ENCODE data around the gene FXYD7.

The FXYD7 gene

GRCh38 chr19:35136231-35136630, 6.8 kb upstream of the FXYD7 start:
- H3K9ac ChIP-seq (ENCODE audit: low read length in 5 of 5), result no peak overlapping the region

GRCh38 chr19:35136977-35137702, 5.9 kb upstream of the FXYD7 start:
- Histone ChIP-seq H3K36me3 (ENCODE audit: control insufficient read depth in 5 of 5, insufficient read depth in 5 of 5, low read length in 5 of 5) (no peaks in the 10 kb centered on the region), H3K9ac (ENCODE audit: low read length in 5 of 5) (no peak overlapping the region), H3K27me3 (ENCODE audit: control insufficient read depth in 5 of 5, insufficient read depth in 4 of 5, low read length in 5 of 5) (peaks cover 0 to 2% (median 0%) of the 10 kb centered on the region in 5 donors), H3K4me3 (ENCODE audit: low read depth in 1 of 5, low read length in 5 of 5) (no peak overlapping the region), H3K9me3 (ENCODE audit: control insufficient read depth in 5 of 5, low read length in 5 of 5) (no peaks in the 10 kb centered on the region), H3K4me1 (ENCODE audit: control insufficient read depth in 5 of 5, insufficient read depth in 5 of 5, low read length in 5 of 5) (peaks cover 6 to 64% (median 52%) of the 10 kb centered on the region in 5 donors), H3K27ac (ENCODE audit: low read depth, low read length) (no peak overlapping the region)

More at GRCh38 chr19:35136231-35136630, 6.8 kb upstream of the FXYD7 start:
- Histone ChIP-seq H3K9me3 (ENCODE audit: control insufficient read depth in 5 of 5, low read length in 5 of 5) (no peaks in the 10 kb centered on the region), H3K4me1 (ENCODE audit: control insufficient read depth in 5 of 5, insufficient read depth in 5 of 5, low read length in 5 of 5) (peaks cover 6 to 55% (median 44%) of the 10 kb centered on the region in 5 donors), H3K27ac (ENCODE audit: low read depth, low read length) (no peak overlapping the region), H3K4me3 (ENCODE audit: low read depth in 1 of 5, low read length in 5 of 5) (no peak overlapping the region), H3K36me3 (ENCODE audit: control insufficient read depth in 5 of 5, insufficient read depth in 5 of 5, low read length in 5 of 5) (no peaks in the 10 kb centered on the region), H3K27me3 (ENCODE audit: control insufficient read depth in 5 of 5, insufficient read depth in 4 of 5, low read length in 5 of 5) (no peaks in the 10 kb centered on the region)

- no peaks in the 10 kb centered on the region for H3K36me3 ChIP-seq (ENCODE audit: control insufficient read depth in 5 of 5, insufficient read depth in 5 of 5, low read length in 5 of 5)
- peak within 1 kb of the TSS; percentile 45 to 73 (median 65) for H3K4me3 ChIP-seq (ENCODE audit: low read depth in 1 of 5, low read length in 5 of 5)
- peaks cover 6 to 70% (median 58%) of the 10 kb centered on the region in 5 donors for H3K4me1 ChIP-seq (ENCODE audit: control insufficient read depth in 5 of 5, insufficient read depth in 5 of 5, low read length in 5 of 5)
- no peaks in the 10 kb centered on the region for H3K9me3 ChIP-seq (ENCODE audit: control insufficient read depth in 5 of 5, low read length in 5 of 5)
- H3K27me3 ChIP-seq (ENCODE audit: control insufficient read depth in 5 of 5, insufficient read depth in 4 of 5, low read length in 5 of 5), result peaks cover 0 to 3% (median 0%) of the 10 kb centered on the region in 5 donors
- peak within 1 kb of the TSS; percentile 33 to 75 (median 56) for H3K9ac ChIP-seq (ENCODE audit: low read length in 5 of 5)
- H3K27ac ChIP-seq (ENCODE audit: low read depth, low read length), result peak within 1 kb of the TSS; percentile 76
Observed at GRCh38 chr19:35138305-35138892, 4.7 kb upstream of the FXYD7 start, which contains the start of gene FXYD1. TSS of gene FXYD1 (plus strand) at chr19:35138824. CDS start at chr19:35140080, 1,256 bp downstream.

- Histone ChIP-seq H3K27ac (ENCODE audit: low read depth, low read length) (peak overlapping the region; percentile 76), H3K4me1 (ENCODE audit: control insufficient read depth in 5 of 5, insufficient read depth in 5 of 5, low read length in 5 of 5) (peaks cover 6 to 60% (median 59%) of the 10 kb centered on the region in 5 donors), H3K9me3 (ENCODE audit: control insufficient read depth in 5 of 5, low read length in 5 of 5) (no peaks in the 10 kb centered on the region), H3K27me3 (ENCODE audit: control insufficient read depth in 5 of 5, insufficient read depth in 4 of 5, low read length in 5 of 5) (peaks cover 0 to 3% (median 0%) of the 10 kb centered on the region in 5 donors), H3K9ac (ENCODE audit: low read length in 5 of 5) (peak overlapping the region in 2 of 5 donors; percentile 34 to 42), H3K36me3 (ENCODE audit: control insufficient read depth in 5 of 5, insufficient read depth in 5 of 5, low read length in 5 of 5) (no peaks in the 10 kb centered on the region), H3K4me3 (ENCODE audit: low read depth in 1 of 5, low read length in 5 of 5) (peak overlapping the region; percentile 17 to 67 (median 55))
Observed at GRCh38 chr19:35140207-35140961, 2.7 kb upstream of the FXYD7 start.

- Histone ChIP-seq H3K36me3 (ENCODE audit: control insufficient read depth in 5 of 5, insufficient read depth in 5 of 5, low read length in 5 of 5) (no peaks in the 10 kb centered on the region), H3K4me1 (ENCODE audit: control insufficient read depth in 5 of 5, insufficient read depth in 5 of 5, low read length in 5 of 5) (peaks cover 5 to 55% (median 52%) of the 10 kb centered on the region in 5 donors), H3K4me3 (ENCODE audit: low read depth in 1 of 5, low read length in 5 of 5) (peak overlapping the region; percentile 17 to 67 (median 55)), H3K27me3 (ENCODE audit: control insufficient read depth in 5 of 5, insufficient read depth in 4 of 5, low read length in 5 of 5) (peaks cover 0 to 3% (median 0%) of the 10 kb centered on the region in 5 donors), H3K27ac (ENCODE audit: low read depth, low read length) (peak overlapping the region; percentile 76), H3K9ac (ENCODE audit: low read length in 5 of 5) (no peak overlapping the region), H3K9me3 (ENCODE audit: control insufficient read depth in 5 of 5, low read length in 5 of 5) (no peaks in the 10 kb centered on the region)
Observed at GRCh38 chr19:35140962-35141836, 1.9 kb upstream of the FXYD7 start.

- H3K27ac ChIP-seq (ENCODE audit: low read depth, low read length), result no peak overlapping the region
- H3K9ac ChIP-seq (ENCODE audit: low read length in 5 of 5), result no peak overlapping the region
- peaks cover 0 to 3% (median 0%) of the 10 kb centered on the region in 5 donors for H3K27me3 ChIP-seq (ENCODE audit: control insufficient read depth in 5 of 5, insufficient read depth in 4 of 5, low read length in 5 of 5)
- H3K4me1 ChIP-seq (ENCODE audit: control insufficient read depth in 5 of 5, insufficient read depth in 5 of 5, low read length in 5 of 5), result peaks cover 5 to 55% (median 50%) of the 10 kb centered on the region in 5 donors
- H3K36me3 ChIP-seq (ENCODE audit: control insufficient read depth in 5 of 5, insufficient read depth in 5 of 5, low read length in 5 of 5), result no peaks in the 10 kb centered on the region
- H3K4me3 ChIP-seq (ENCODE audit: low read depth in 1 of 5, low read length in 5 of 5), result peak overlapping the region in 1 of 5 donors; percentile 22
- H3K9me3 ChIP-seq (ENCODE audit: control insufficient read depth in 5 of 5, low read length in 5 of 5), result no peaks in the 10 kb centered on the region
Observed at GRCh38 chr19:35141837-35142605, 1.0 kb upstream of the FXYD7 start.

- no peaks in the 10 kb centered on the region for H3K36me3 ChIP-seq (ENCODE audit: control insufficient read depth in 5 of 5, insufficient read depth in 5 of 5, low read length in 5 of 5)
- no peak overlapping the region for H3K4me3 ChIP-seq (ENCODE audit: low read depth in 1 of 5, low read length in 5 of 5)
- H3K4me1 ChIP-seq (ENCODE audit: control insufficient read depth in 5 of 5, insufficient read depth in 5 of 5, low read length in 5 of 5), result peaks cover 5 to 50% (median 46%) of the 10 kb centered on the region in 5 donors
- no peak overlapping the region for H3K9ac ChIP-seq (ENCODE audit: low read length in 5 of 5)
- H3K27ac ChIP-seq (ENCODE audit: low read depth, low read length), result no peak overlapping the region
- H3K9me3 ChIP-seq (ENCODE audit: control insufficient read depth in 5 of 5, low read length in 5 of 5), result no peaks in the 10 kb centered on the region
- H3K27me3 ChIP-seq (ENCODE audit: control insufficient read depth in 5 of 5, insufficient read depth in 4 of 5, low read length in 5 of 5), result peaks cover 0 to 3% (median 0%) of the 10 kb centered on the region in 5 donors
Observed at GRCh38 chr19:35142606-35143230, 337 bp upstream of the FXYD7 start.

- no peaks in the 10 kb centered on the region for H3K9me3 ChIP-seq (ENCODE audit: control insufficient read depth in 5 of 5, low read length in 5 of 5)
- no peaks in the 10 kb centered on the region for H3K36me3 ChIP-seq (ENCODE audit: control insufficient read depth in 5 of 5, insufficient read depth in 5 of 5, low read length in 5 of 5)
- H3K9ac ChIP-seq (ENCODE audit: low read length in 5 of 5), result no peak overlapping the region
- H3K4me3 ChIP-seq (ENCODE audit: low read depth in 1 of 5, low read length in 5 of 5), result no peak overlapping the region
- H3K27ac ChIP-seq (ENCODE audit: low read depth, low read length), result no peak overlapping the region
- peaks cover 0 to 3% (median 0%) of the 10 kb centered on the region in 5 donors for H3K27me3 ChIP-seq (ENCODE audit: control insufficient read depth in 5 of 5, insufficient read depth in 4 of 5, low read length in 5 of 5)
- peaks cover 3 to 40% (median 35%) of the 10 kb centered on the region in 5 donors for H3K4me1 ChIP-seq (ENCODE audit: control insufficient read depth in 5 of 5, insufficient read depth in 5 of 5, low read length in 5 of 5)
Observed at GRCh38 chr19:35143818-35144217, 763 bp downstream of the FXYD7 start.
